GM12878 (cell line): ENCODE data around the gene CADM2. TPM values are rescaled to one million over a fixed set of nuclear protein-coding genes. Genes with fewer than 3 reads are reported as not detected.

Experiments
- ATAC-seq: fragments of 200-7000 bp; cut with Tn5 transposase; 3 replicates; pipeline ENCODE4 v1.9.1; 2020; ENCODE audit warnings: mild to moderate bottlenecking, moderate library complexity
- BruUV-seq: library from RNA; stranded (reverse); fragments of 400-500 nt; replicated peaks from 2 replicates; lab custom pipeline; 2021; lab: Mats Ljungman, UMichigan
- CTCF ChIA-PET: fragments of 300-600 bp; sonication (Branson Sonifier 250); formaldehyde crosslinking; extraction: SDS; loops from one replicate; lab custom pipeline; 2021; ENCODE audit warnings: inconsistent platforms; lab: Yijun Ruan, JAX
- POLR2A ChIA-PET: fragments of 350-600 bp; formaldehyde crosslinking; extraction: SDS; loops from one replicate; lab custom pipeline; 2021; ENCODE audit warnings: inconsistent platforms; lab: Charles Lee
- RAD21 ChIA-PET: fragments of 300-600 bp; sonication (Branson Sonifier 250); formaldehyde crosslinking; loops from one replicate; lab custom pipeline; 2023; ENCODE audit warnings: antibody characterized with exemption; ENCODE audit not compliant: unreplicated experiment; lab: Charles Lee
- SMC1A ChIA-PET: fragments of 300-600 bp; sonication (Branson Sonifier 250); formaldehyde crosslinking; loops from one replicate; lab custom pipeline; 2023; ENCODE audit not compliant: unreplicated experiment, uncharacterized antibody; lab: Charles Lee
- DNase-seq: peaks from one replicate; pipeline ENCODE4 v3.0.0-alpha.2; 2011; ENCODE audit warnings: low read depth, low spot score
- FAIRE-seq: peaks from 3 replicates; lab custom pipeline; 2011; peaks lifted over from hg19 to GRCh38; lab: Jason Lieb, UNC
- H2AFZ ChIP-seq: 2 replicates; pipeline ENCODE4 v1.6.0; 2011; ENCODE audit warnings: low read depth, low read length, control low read depth; ENCODE audit not compliant: control insufficient read depth
- H3K27ac ChIP-seq: 2 replicates; pipeline ENCODE4 v1.5.1; 2011; ENCODE audit warnings: control low read depth; ENCODE audit not compliant: control insufficient read depth, insufficient read depth
- H3K27me3 ChIP-seq, 2 experiments: replicated peaks in 1 of 2; 2 replicates each; pipeline versions ENCODE4 v1.6.0 to v1.6.1; 2011; ENCODE audit warnings: low read length in 1 of 2; ENCODE audit not compliant: control insufficient read depth in 2 of 2, insufficient read depth in 2 of 2
- H3K36me3 ChIP-seq, 2 experiments: 2 replicates each; pipeline ENCODE4 v1.5.1; 2011; ENCODE audit warnings: low read length in 1 of 2; ENCODE audit not compliant: control insufficient read depth in 2 of 2, insufficient read depth in 2 of 2
- H3K4me1 ChIP-seq: 2 replicates; pipeline ENCODE4 v1.6.1; 2011; ENCODE audit warnings: mild to moderate bottlenecking, low read length, moderate library complexity, mixed read lengths; ENCODE audit not compliant: control insufficient read depth, insufficient read depth
- H3K4me2 ChIP-seq: 2 replicates; pipeline ENCODE4 v1.6.0; 2011; ENCODE audit warnings: control low read depth; ENCODE audit not compliant: control insufficient read depth, insufficient read depth
- H3K4me3 ChIP-seq: fragments of 200-600 bp; sonication (generic); 2 replicates; pipeline ENCODE4 v1.5.1; 2016
- H3K79me2 ChIP-seq: 2 replicates; pipeline ENCODE4 v1.6.0; 2011; ENCODE audit warnings: low read length; ENCODE audit not compliant: control insufficient read depth, insufficient read depth
- H3K9ac ChIP-seq: 2 replicates; pipeline ENCODE4 v1.8.0; 2011; ENCODE audit warnings: low read length, control low read depth, mixed read lengths; ENCODE audit not compliant: control insufficient read depth, insufficient read depth
- H3K9me3 ChIP-seq: replicated peaks from 3 replicates; pipeline ENCODE4 v1.5.1; 2011; ENCODE audit warnings: mild to moderate bottlenecking, low read length; ENCODE audit not compliant: control insufficient read depth, insufficient read depth
- H4K20me1 ChIP-seq: 2 replicates; pipeline ENCODE4 v1.6.0; 2011; ENCODE audit not compliant: control insufficient read depth, insufficient read depth
- ESRRA ChIP-seq: IDR thresholded peaks from 2 replicates; pipeline ENCODE4 v1.6.1; 2012; ENCODE audit warnings: mild to moderate bottlenecking, low read length, improper control_type of control experiment
- HDAC2 ChIP-seq: fragments of 200-600 bp; sonication (generic); IDR thresholded peaks from 2 replicates; pipeline ENCODE4 v1.6.1; 2017
- MLLT1 ChIP-seq: fragments of 450-650 bp; IDR thresholded peaks from 2 replicates; pipeline ENCODE4 v1.6.1; 2016; ENCODE audit warnings: mild to moderate bottlenecking
- PRDM15 ChIP-seq: fragments of 450-650 bp; formaldehyde crosslinking; IDR thresholded peaks from 2 replicates; pipeline ENCODE4 v1.4.0; 2020; ENCODE audit warnings: mild to moderate bottlenecking, moderate library complexity
- RFX5 ChIP-seq: IDR thresholded peaks from 2 replicates; pipeline ENCODE4 v1.6.1; 2011; ENCODE audit warnings: low read depth, low read length, improper control_type of control experiment
- SMC3 ChIP-seq: IDR thresholded peaks from 2 replicates; pipeline ENCODE4 v1.6.1; 2011; ENCODE audit warnings: low read length, improper control_type of control experiment, borderline replicate concordance
- USF1 ChIP-seq: IDR thresholded peaks from 2 replicates; pipeline ENCODE4 v1.6.1; 2011; ENCODE audit warnings: borderline replicate concordance, low read depth, mild to moderate bottlenecking, moderate library complexity, mixed read lengths, low read length; ENCODE audit not compliant: insufficient read depth; ENCODE audit errors: extremely low read length
- in situ Hi-C: fragments of 300-500 bp; cut with MboI; formaldehyde crosslinking; loops from 9 replicates; pipeline ENCODE4 v1.14.3; 2018; ENCODE audit warnings: mixed read lengths
- intact Hi-C: fragments of 100-400 bp; cut with micrococcal nuclease; formaldehyde crosslinking; loops from one replicate; pipeline ENCODE4 v1.14.2; 2022; ENCODE audit not compliant: unreplicated experiment
- polyA plus RNA-seq, 11 experiments: library from polyadenylated mRNA; depleted of rRNA in 4 of 11; unstranded in 6 of 11; stranded (reverse) in 5 of 11; fragments of >200 nt; fragmentation: Nextera tagmentation in 4 of 11; fragmentation: Illumina TruSeq in 1 of 11; extraction: Ambion mirVana in 4 of 11; extraction: Trizol in 1 of 11; gene quantifications; 1 replicate in 1 of 11; 2 replicates in 10 of 11; pipeline versions ENCODE4 v1.2.1 to v1.2.3, GENCODE V29; 2011 to 2016; ENCODE audit warnings: inconsistent platforms in 2 of 11, missing spikeins in 2 of 11, low read depth in 1 of 11
- total RNA-seq, 4 experiments: library from RNA; depleted of rRNA in 3 of 4; stranded (reverse); fragments of >200 nt in 3 of 4; fragmentation: Illumina TruSeq in 1 of 4; extraction: Trizol in 1 of 4; gene quantifications; 2 replicates each; pipeline versions ENCODE4 v1.2.1 to v1.2.3, GENCODE V29; 2013 to 2021

Gene CADM2
- total and polyA plus RNA-seq, 10 of the 15 experiments (the other 5 are each of a cell fraction or from before 2014, with no cell fraction given): 0.13 TPM; not detected in 9

DNA sequence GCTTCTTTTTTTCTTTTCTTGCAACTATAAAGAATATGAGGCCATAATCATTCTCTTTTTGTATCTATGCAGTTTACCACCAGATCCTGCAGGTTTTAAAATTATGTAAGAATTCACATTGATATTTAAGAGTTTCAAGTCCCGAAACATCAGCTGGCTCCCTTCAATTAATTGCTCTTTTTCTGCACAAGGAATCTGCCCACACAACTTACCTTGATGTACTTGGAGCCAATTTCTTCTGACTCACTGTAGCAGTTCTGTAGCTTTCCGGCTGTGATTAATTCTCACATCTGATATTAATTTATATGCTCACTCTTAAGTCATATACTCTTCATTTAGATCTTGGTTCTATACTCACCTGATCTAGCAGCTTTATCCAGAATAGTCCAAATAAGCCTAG is 781.8 kb downstream of the CADM2 start (continued):
- TF ChIP-seq PRDM15 (CRISPR knock-in tag) (no peak), ESRRA (no peak), MLLT1 (no peak)

DNA sequence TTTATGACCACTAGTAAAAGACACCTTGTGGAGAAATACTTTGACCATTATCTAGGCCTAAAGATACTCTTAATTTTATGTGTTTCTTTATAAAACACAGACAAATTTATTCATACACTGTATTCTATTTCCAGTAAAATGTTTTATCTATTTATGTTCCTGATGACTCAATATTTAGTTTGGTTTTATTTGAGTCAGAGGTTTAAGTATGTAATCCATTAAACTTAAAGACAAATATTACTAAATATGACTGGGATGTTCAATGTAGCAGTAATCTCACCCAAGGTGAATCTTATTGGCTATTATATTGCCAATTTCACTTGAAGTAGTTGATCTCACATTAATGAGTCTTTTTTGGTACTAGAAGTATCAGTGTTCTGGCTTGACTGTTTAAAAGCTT is 799.7 kb downstream of the CADM2 start:
- in situ Hi-C loops: no loop called here
- RAD21 ChIA-PET: no interaction called here
- no peaks in the 10 kb centered on the region for H3K9me3 ChIP-seq
- H3K79me2 ChIP-seq: no peaks in the 10 kb centered on the region
- no peaks in the 10 kb centered on the region for H4K20me1 ChIP-seq
- no peak overlapping the region for H2AFZ ChIP-seq
- no peaks in the 10 kb centered on the region for H3K36me3 ChIP-seq
- H3K4me3 ChIP-seq: no peak overlapping the region
- TF ChIP-seq RFX5: no peak
- TF ChIP-seq SMC3: no peak
- TF ChIP-seq USF1: no peak
- no peak for TF ChIP-seq ESRRA
- TF ChIP-seq HDAC2: no peak
- DNase-seq: no peak
- no peaks in the 10 kb centered on the region for H3K4me1 ChIP-seq
- ATAC-seq: no peak
- no peak for FAIRE-seq
- POLR2A ChIA-PET: no interaction called here
- intact Hi-C loops: no loop called here
- no peak overlapping the region for H3K27ac ChIP-seq
- CTCF ChIA-PET: no interaction called here
- no peaks in the 10 kb centered on the region for H3K27me3 ChIP-seq
- SMC1A ChIA-PET: no interaction called here
- no peak overlapping the region for H3K9ac ChIP-seq
- H3K4me2 ChIP-seq: no peak overlapping the region
- no TSS peak for BruUV-seq
